Measurements from ENCODE around the gene DMXL2.

DNA sequence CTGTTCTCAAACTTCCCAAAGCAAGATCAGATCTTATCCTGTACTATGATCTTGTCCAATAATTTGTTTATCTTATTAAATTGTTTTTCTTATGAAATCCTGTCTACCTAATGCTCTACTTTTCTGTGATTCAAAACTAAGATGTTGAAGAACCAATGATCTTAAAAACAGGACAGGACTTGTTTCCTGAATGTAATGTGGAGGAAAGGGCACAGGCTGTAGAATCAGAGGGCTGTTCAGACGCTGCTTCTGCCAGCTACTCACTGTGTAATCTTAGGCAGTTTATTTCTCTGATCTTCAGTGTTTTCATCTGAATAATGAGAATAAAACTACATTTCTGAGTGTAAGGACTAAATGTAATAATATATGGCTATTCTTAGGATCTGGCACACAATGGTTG, 20.1 kb upstream of the DMXL2 start:
- TF ChIP-seq ELF4 (IDR thresholded peaks at IDR 0.05): no peak
- TF ChIP-seq SP1 (IDR thresholded peaks at IDR 0.05): no peak
- no peak for TF ChIP-seq ZNF384 (IDR thresholded peaks at IDR 0.05)
- TF ChIP-seq FOXA1 (IDR thresholded peaks at IDR 0.05): no peak
- TF ChIP-seq NFRKB (IDR thresholded peaks at IDR 0.05): no peak
- TF ChIP-seq SUZ12 (IDR thresholded peaks at IDR 0.05): no peak
- TF ChIP-seq ARNT (IDR thresholded peaks at IDR 0.05): no peak
- no peak for TF ChIP-seq BHLHE40 (IDR thresholded peaks at IDR 0.05; ENCODE audit: borderline replicate concordance)
- TF ChIP-seq, protein P1, sequence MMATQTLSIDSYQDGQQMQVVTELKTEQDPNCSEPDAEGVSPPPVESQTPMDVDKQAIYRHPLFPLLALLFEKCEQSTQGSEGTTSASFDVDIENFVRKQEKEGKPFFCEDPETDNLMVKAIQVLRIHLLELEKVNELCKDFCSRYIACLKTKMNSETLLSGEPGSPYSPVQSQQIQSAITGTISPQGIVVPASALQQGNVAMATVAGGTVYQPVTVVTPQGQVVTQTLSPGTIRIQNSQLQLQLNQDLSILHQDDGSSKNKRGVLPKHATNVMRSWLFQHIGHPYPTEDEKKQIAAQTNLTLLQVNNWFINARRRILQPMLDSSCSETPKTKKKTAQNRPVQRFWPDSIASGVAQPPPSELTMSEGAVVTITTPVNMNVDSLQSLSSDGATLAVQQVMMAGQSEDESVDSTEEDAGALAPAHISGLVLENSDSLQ (IDR thresholded peaks at IDR 0.05): no peak
- TF ChIP-seq HDGF (IDR thresholded peaks at IDR 0.05; ENCODE audit: borderline replicate concordance): no peak
- no peak for TF ChIP-seq L3MBTL2 (conservative IDR thresholded peaks at IDR 0.05)

Measured in HEK293T (cell line).